MM.1S (cell line): Measurements from ENCODE around the gene CYP4Z1.

ENCODE experiments used
- DNase-seq: peaks from one replicate; pipeline ENCODE4 v3.0.0-alpha.2; 2015
- H2AFZ ChIP-seq: fragments of 300-600 bp; sonication (generic); 2 replicates; pipeline ENCODE4 v1.6.0; 2016; ENCODE audit warnings: antibody characterized with exemption, low read length
- H3F3A ChIP-seq: fragments of 300-600 bp; sonication (generic); 2 replicates; pipeline ENCODE4 v1.6.1; 2016; ENCODE audit warnings: mild to moderate bottlenecking, antibody characterized with exemption, low read length, moderate library complexity, mixed read lengths; ENCODE audit not compliant: insufficient read depth
- H3K27ac ChIP-seq: fragments of 300-600 bp; sonication (generic); 2 replicates; pipeline ENCODE4 v1.5.1; 2016; ENCODE audit warnings: mild to moderate bottlenecking, low read length
- H3K27me3 ChIP-seq: fragments of 300-600 bp; sonication (generic); replicated peaks from 2 replicates; pipeline ENCODE4 v1.6.0; 2016; ENCODE audit warnings: low read length; ENCODE audit not compliant: insufficient read depth
- H3K36me3 ChIP-seq: fragments of 300-600 bp; sonication (generic); replicated peaks from 2 replicates; pipeline ENCODE4 v1.6.1; 2016; ENCODE audit warnings: mild to moderate bottlenecking, low read length, mixed read lengths; ENCODE audit not compliant: insufficient read depth
- H3K4me1 ChIP-seq: fragments of 300-600 bp; sonication (generic); 2 replicates; pipeline ENCODE4 v1.6.1; 2016; ENCODE audit warnings: low read length, mixed read lengths
- H3K4me2 ChIP-seq: fragments of 300-600 bp; sonication (generic); 2 replicates; pipeline ENCODE4 v1.6.0; 2016; ENCODE audit warnings: low read depth, low read length
- H3K4me3 ChIP-seq: fragments of 300-600 bp; sonication (generic); 2 replicates; pipeline ENCODE4 v1.5.1; 2016; ENCODE audit warnings: low read length, mixed read lengths
- H3K79me2 ChIP-seq: fragments of 300-600 bp; sonication (generic); 2 replicates; pipeline ENCODE4 v1.6.1; 2016; ENCODE audit warnings: mixed run types, low read length, mixed read lengths
- H3K9ac ChIP-seq: fragments of 300-600 bp; sonication (generic); 2 replicates; pipeline ENCODE4 v1.6.1; 2016; ENCODE audit warnings: low read length, mixed read lengths
- H3K9me2 ChIP-seq: fragments of 300-600 bp; sonication (generic); replicated peaks from 2 replicates; pipeline ENCODE4 v1.6.1; 2016; ENCODE audit warnings: mild to moderate bottlenecking, low read length, mixed read lengths; ENCODE audit not compliant: insufficient read depth
- H3K9me3 ChIP-seq: fragments of 300-600 bp; sonication (generic); replicated peaks from 2 replicates; pipeline ENCODE4 v1.6.1; 2016; ENCODE audit warnings: mild to moderate bottlenecking, low read length, mixed read lengths; ENCODE audit not compliant: insufficient read depth
- H4K20me1 ChIP-seq: fragments of 300-600 bp; sonication (generic); 2 replicates; pipeline ENCODE4 v1.6.1; 2016; ENCODE audit warnings: mild to moderate bottlenecking, low read length, moderate library complexity, mixed read lengths; ENCODE audit not compliant: insufficient read depth
- CTCF ChIP-seq: fragments of 300-600 bp; sonication (generic); IDR thresholded peaks from 2 replicates; pipeline ENCODE4 v1.5.1; 2016; ENCODE audit warnings: antibody characterized with exemption, low read length, mixed read lengths
- EZH2 ChIP-seq: fragments of 300-600 bp; sonication (generic); optimal IDR thresholded peaks from 2 replicates; pipeline ENCODE3; 2017; ENCODE audit warnings: low read depth, mild to moderate bottlenecking, antibody characterized with exemption, low read length, mixed read lengths
- EZH2phosphoT487 ChIP-seq: fragments of 300-600 bp; sonication (generic); IDR thresholded peaks from 2 replicates; pipeline ENCODE4 v1.6.1; 2018; ENCODE audit warnings: antibody characterized with exemption, low read length

Gene CYP4Z1

DNA sequence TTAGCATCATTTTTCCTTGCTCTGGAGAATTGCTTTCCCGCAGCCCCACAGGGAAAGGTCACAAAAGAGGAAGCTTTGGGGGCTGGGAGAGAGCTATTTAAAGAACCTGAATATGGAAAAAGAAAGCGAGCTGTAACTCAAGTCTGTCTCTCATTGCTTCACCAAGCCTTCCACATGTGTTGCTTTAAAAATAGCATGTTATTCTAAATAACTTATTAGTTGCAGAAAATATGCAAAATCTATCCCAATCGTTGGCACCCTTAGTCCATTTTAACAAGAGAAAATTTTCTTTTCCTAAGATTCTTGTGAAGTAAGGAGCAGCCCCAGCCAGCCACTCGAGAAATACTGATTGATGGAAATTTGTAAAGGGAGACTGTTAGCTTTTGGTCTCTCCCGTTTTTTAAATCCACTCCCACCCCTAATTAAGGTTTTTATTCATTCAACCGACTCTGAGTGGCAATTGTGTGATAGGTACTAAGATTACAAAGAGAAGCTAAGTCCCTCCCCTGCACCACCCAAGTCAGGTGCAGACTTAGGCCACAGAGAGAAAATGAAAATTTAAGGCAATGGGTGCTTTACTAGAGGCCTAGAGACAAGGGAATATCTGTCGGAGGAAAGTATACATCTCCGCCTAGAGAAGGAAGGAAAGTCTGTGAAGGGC, 42.8 kb upstream of the CYP4Z1 start:
- no peaks in the 10 kb centered on the region for H3K79me2 ChIP-seq
- H3K9me2 ChIP-seq: no peaks in the 10 kb centered on the region
- H3K9ac ChIP-seq: no peak overlapping the region
- no peaks in the 10 kb centered on the region for H3K4me1 ChIP-seq
- no peak overlapping the region for H3K4me2 ChIP-seq
- H3K36me3 ChIP-seq: no peaks in the 10 kb centered on the region
- TF ChIP-seq CTCF (no peak), EZH2 (no peak), EZH2phosphoT487 (no peak)
- H3K4me3 ChIP-seq: no peak overlapping the region
- H4K20me1 ChIP-seq: no peaks in the 10 kb centered on the region
- no peaks in the 10 kb centered on the region for H3K9me3 ChIP-seq
- H2AFZ ChIP-seq: no peak overlapping the region
- no peaks in the 10 kb centered on the region for H3K27me3 ChIP-seq
- H3K27ac ChIP-seq: no peak overlapping the region
- no peak for DNase-seq
- H3F3A ChIP-seq: no peaks in the 10 kb centered on the region

GRCh38 chr1:47030170-47030805, 36.7 kb upstream of the CYP4Z1 start:
- Histone ChIP-seq H3K9me2 (no peaks in the 10 kb centered on the region), H3F3A (no peaks in the 10 kb centered on the region), H3K4me1 (no peaks in the 10 kb centered on the region), H3K9ac (no peak overlapping the region), H2AFZ (no peak overlapping the region), H3K27me3 (no peaks in the 10 kb centered on the region), H3K4me2 (no peak overlapping the region), H4K20me1 (no peaks in the 10 kb centered on the region), H3K9me3 (no peaks in the 10 kb centered on the region), H3K4me3 (no peak overlapping the region), H3K27ac (no peak overlapping the region), H3K36me3 (no peaks in the 10 kb centered on the region), H3K79me2 (no peaks in the 10 kb centered on the region)
- TF ChIP-seq EZH2: no peak
- TF ChIP-seq EZH2phosphoT487: no peak
- TF ChIP-seq CTCF: no peak
- no peak for DNase-seq

- TF ChIP-seq EZH2phosphoT487 (no peak), CTCF (no peak), EZH2 (no peak)
- Histone ChIP-seq H2AFZ (no peak overlapping the region), H3K4me3 (no peak overlapping the region), H3K27me3 (no peaks in the 10 kb centered on the region), H3K4me1 (no peaks in the 10 kb centered on the region), H3K27ac (no peak overlapping the region), H3K4me2 (no peak overlapping the region), H3K9ac (no peak overlapping the region), H4K20me1 (no peaks in the 10 kb centered on the region), H3K79me2 (no peaks in the 10 kb centered on the region), H3K9me3 (no peaks in the 10 kb centered on the region), H3F3A (no peaks in the 10 kb centered on the region), H3K9me2 (no peaks in the 10 kb centered on the region), H3K36me3 (no peaks in the 10 kb centered on the region)
- DNase-seq: no peak
Measured at GRCh38 chr1:47031059-47031458, 36.0 kb upstream of the CYP4Z1 start.
